Tongue (tissue), 2 donors: ENCODE results near the gene WFDC12. TPM values are rescaled to one million over a fixed set of nuclear protein-coding genes. Genes with fewer than 3 reads are reported as not detected.
A peak's percentile ranks its signal among the peaks of the same experiment; 100 is the strongest.

Experiments
- DNase-seq: peaks from one replicate; pipeline ENCODE4 v3.0.0-alpha.2; 2015
- total RNA-seq: library from RNA; depleted of rRNA; stranded (reverse); fragments of >200 nt; gene quantifications from one replicate; pipeline ENCODE4 v1.2.3, GENCODE V29; 2014

WFDC12 gene
- total RNA-seq, 1 donor from 2014 or later: not detected

GRCh38 chr20:45114465-45115385 lies 9.5 kb downstream of the WFDC12 start, which contains the start of gene WFDC5:
TSS of gene WFDC5 (minus strand) at chr20:45115174. CDS start at chr20:45115083, 91 bp downstream.
- peak; percentile 56 for DNase-seq

DNA sequence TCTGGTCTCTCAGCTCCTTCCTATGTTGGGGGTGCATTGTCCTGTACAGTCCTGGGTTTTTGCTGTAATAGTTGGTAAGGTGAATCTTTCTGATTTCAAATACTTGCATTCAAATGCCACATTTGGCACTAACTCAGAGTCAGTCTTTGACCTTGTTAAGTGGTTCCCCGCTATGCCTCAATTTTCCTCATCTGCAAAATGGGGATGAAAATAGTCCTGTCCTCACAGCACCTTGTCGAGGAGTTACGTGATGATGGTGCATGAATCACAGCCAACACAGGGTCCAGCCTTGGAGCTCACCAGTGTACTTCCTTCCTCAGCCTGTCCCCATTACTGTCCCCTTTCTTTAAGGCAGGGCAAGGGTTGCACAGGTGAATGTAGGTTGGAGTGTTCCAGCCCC lies 10.4 kb downstream of the WFDC12 start:
- no peak for DNase-seq

- DNase-seq: no peak
Measured at GRCh38 chr20:45112754-45113153, 11.5 kb downstream of the WFDC12 start.

DNA sequence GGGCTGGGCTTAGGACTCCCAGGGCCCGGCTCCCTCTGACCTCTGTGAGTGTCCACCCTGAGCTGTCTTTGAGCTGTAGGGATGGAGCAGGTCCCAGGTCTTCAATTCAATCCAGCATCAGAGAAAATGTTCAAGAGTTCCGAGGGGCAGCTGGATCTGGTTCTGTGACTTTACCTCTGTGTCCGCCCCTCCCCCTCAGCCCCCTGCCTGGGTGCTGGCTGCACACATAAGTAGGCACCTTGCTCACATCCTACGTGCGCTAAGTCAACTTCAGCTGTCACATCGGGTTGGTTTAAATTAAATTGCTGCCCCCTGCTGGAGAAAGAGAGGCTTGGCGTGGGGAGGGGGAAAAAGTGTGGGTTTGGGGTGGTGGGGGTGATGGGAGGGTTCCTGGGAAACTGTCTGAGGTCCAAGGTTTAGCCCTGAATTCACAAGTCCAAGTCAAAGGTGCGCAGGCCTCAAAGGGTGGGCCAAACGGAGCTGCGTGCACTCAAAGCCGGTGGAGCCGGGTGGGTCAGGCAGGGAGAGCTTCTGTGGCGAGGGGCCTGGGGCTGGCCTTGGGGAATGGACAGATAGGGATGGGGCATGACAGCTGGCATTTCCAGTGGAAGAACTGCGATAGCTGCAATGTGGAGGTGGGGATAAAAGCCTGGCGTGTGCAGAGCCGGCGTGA lies 12.3 kb downstream of the WFDC12 start:
- no peak for DNase-seq

DNA sequence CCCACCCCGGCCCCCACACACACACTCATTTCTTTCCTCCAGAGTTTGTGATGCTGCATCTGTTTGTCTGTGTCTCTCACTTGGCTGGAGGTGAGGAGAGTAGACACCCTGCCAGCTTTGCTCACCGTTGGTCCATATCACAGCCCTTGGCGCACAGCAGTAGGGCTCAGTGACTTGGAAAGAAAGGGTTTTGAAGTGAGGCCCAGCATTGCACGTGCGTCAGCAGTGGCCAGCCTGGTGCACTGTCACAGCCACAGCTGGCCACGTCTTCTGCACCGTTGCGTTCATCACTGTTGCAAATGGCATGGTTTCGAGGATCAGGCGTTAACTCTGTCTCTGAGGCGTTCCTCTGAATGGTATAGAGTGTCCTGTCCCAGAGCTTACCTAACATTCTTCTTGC lies 13.0 kb downstream of the WFDC12 start:
- DNase-seq: no peak

DNA sequence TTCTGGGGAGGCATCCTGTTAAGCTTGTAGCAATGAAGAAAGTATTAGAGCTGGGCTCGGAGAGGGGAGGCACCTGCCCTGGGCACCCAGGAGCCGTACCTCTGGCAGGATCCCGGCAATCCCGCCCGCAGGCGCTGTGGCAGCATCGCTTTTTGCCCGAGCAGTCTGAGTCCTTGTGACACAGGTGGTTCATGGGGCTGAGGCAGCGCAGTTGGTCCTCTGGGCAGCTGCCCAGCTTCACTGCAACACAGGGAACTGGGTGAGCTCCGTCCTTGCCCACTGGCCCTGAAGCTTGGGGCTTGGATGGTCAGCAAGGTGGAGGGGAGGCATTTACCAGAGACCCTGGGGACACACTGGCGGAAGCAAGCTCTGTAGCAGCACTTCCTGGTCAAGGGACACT lies 14.0 kb downstream of the WFDC12 start:
- DNase-seq: no peak

GRCh38 chr20:45109634-45110033 lies 14.6 kb downstream of the WFDC12 start:
- DNase-seq: no peak

DNA sequence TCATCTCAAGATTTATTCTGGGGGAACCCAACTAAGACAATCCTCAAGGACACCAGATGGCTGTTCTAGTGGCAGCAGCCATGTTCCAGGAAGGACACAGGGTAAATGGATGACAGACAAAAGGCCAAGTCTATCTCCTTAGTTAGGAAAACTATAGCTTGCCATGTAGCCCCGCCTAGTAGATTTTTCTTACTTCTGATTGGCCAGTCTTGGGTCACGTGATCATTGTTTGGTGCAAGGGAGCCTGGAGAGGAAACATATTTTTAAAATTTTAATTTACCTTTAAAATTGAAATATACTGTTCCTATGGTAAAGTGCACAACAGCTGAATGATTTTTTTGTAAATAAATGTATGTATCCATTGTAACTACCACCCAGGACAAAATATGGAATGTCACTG lies 18.9 kb downstream of the WFDC12 start:
- no peak for DNase-seq

- DNase-seq: no peak
Measured at GRCh38 chr20:45104786-45105185, 19.5 kb downstream of the WFDC12 start.

- DNase-seq: no peak
Measured at GRCh38 chr20:45103072-45103471, 21.2 kb downstream of the WFDC12 start.

GRCh38 chr20:45101333-45101850 lies 22.9 kb downstream of the WFDC12 start:
- DNase-seq: no peak

DNA sequence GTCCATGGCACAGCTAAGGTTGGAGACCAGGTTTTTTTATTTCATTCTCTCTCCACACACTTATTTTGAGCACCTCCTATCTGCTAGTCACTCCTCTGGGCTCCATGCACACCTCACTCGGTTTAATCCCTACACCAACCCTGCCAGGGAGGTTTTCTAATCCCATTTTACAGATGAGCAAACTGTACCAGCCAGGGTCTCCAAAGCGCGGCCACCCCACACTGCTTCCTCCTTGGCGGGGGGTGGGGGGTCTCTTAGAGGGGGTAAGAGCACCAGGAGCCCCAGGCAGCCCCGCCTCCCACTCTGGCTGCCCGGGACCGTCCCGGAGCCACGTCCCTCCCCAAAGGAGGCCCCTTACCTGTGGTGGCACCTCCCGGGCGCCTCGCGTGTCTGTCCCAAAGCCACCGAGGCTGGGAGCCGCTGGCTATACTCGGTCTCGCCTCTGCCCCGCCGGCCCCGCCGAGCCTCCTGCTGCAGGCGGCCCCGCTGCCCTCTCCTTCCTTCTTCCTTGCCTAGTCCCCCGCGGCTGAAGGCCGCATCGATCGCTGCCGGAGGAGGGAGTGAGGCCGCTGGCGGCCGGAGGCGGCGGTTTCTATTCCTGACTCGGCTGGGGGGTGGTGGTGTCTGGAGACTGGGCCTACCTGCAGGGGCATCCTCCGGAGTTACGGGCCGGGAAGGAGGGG lies 23.6 kb downstream of the WFDC12 start, which contains the start of gene KCNS1:
KCNS1 (minus strand) TSS at position 565 of the 683 bp plus-strand sequence. CDS start 1,891 bp downstream, outside the sequence.
- DNase-seq: no peak

- DNase-seq: peak; percentile 27
Measured at GRCh38 chr20:45098103-45098773, 26.0 kb downstream of the WFDC12 start.

- peak; percentile 45 for DNase-seq
Measured at GRCh38 chr20:45097485-45098102, 26.7 kb downstream of the WFDC12 start.

GRCh38 chr20:45096781-45097180 lies 27.5 kb downstream of the WFDC12 start:
- DNase-seq: no peak

DNA sequence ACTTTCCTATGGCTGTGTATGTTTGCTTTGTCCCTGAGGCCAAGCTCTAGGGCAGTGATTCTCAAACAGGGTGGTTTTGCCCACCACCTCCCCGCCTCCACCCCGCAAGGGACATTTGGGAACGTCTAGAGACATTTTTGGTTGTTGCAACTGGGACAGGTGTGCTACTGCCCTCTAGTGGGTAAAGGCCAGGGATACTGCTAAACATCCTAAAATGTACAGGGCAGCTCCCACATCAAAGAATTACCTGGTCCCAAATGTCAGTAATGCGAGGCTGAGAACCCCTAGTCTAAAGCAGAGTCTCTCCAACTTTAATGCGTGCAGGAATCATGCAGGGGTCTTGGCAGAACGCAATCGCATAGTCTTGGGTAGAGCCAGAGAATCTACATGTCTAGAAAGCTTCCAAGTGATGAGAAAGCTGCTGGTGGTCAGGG lies 28.4 kb downstream of the WFDC12 start:
- peak; percentile 72 for DNase-seq

DNA sequence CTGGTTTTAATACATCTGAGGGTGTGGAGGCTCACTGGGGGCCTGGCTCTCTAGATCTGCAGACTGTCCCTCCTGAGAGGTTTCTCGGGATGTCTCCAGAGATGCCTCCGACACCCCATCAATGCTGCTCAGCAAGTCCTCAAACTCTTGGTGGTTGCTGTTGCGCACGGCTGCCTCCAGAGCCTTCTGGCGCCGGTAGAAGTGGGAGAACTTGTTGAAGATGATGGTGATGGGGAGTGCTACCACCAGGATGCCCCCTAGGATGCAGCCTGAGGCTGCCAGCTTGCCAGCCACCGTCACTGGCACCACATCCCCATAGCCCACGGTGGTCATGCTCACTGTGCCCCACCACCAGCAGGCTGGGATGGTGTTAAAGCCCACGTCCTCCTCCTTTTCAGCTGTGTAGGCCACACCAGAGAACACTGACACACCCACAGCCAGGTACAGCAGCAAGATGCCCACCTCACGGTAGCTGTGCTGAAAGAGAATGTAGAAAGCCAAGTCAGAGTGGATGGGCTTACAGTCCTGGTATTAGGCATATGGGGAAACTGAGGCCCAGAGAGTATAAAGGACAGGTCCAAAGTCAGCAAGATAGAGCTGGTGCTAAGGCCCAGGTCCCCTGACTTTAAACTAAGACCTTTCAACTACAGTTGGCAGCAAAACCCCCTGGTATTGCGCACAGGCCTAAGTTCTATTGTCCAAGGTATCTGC lies 29.2 kb downstream of the WFDC12 start:
- no peak for DNase-seq

DNA sequence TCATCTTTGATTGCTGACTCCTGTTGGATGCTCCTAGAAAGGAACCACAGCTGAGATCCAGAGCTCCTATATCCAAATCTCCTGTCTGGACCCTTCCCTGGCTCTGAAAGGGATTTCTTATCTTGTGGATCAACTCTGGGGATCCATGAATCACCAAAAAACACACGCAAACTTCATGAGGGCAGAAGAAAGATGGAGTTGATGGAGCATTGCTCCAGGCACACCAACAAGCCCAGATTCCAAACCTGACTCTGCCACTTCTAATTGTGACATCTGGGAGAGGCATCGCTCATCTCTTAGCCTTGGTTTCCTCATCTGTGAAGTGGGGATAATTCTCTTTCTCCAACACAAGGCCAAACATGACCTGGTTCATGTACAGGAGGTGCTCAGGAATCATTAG lies 30.1 kb downstream of the WFDC12 start:
- DNase-seq: no peak

GRCh38 chr20:45092898-45093297 lies 31.4 kb downstream of the WFDC12 start:
- no peak for DNase-seq

GRCh38 chr20:45091366-45091765 lies 32.9 kb downstream of the WFDC12 start:
- no peak for DNase-seq

- DNase-seq: no peak
Measured at GRCh38 chr20:45090481-45090880, 33.8 kb downstream of the WFDC12 start.
